ENCODE results near the gene MBD2. TPM values are rescaled to one million over a fixed set of nuclear protein-coding genes. Genes with fewer than 3 reads are reported as not detected.

Gene MBD2
- total and polyA plus RNA-seq, 7 donors = 16.0 to 44.7 (median 26.9) TPM

GRCh38 chr18:54192900-54193299 is 31.6 kb downstream of the MBD2 start:
- intact Hi-C loops (cut with DNase I) = no loop called here
- Histone ChIP-seq H3K4me3 (no peak overlapping the region), H3K9me3 (no peaks in the 10 kb centered on the region), H3K27ac (no peak overlapping the region), H3K27me3 (ENCODE audit: insufficient read depth in 3 of 3, low read length in 2 of 3) (no peaks in the 10 kb centered on the region), H3K36me3 (ENCODE audit: insufficient read depth in 1 of 2, low read depth in 1 of 2) (peaks cover 0 to 8% of the 10 kb centered on the region in 2 donors), H3K4me1 (no peaks in the 10 kb centered on the region)
- whole genome bisulfite sequencing, 3 donors = 92 to 96% (median 92%) methylated on average over 3 of the region's 3 CpGs
- TF ChIP-seq CTCF (IDR thresholded peaks at IDR 0.05) = no peak
- no peak for DNase-seq
- no peak for ATAC-seq

- H3K4me3 ChIP-seq = no peak overlapping the region
- H3K4me1 ChIP-seq = no peaks in the 10 kb centered on the region
- DNase-seq (no peak), ATAC-seq (no peak)
- H3K27ac ChIP-seq = no peak overlapping the region
- H3K36me3 ChIP-seq (ENCODE audit: insufficient read depth in 1 of 2, low read depth in 1 of 2) = peaks cover 0 to 13% of the 10 kb centered on the region in 2 donors
- 88 to 97% (median 92%) methylated on average over 4 of the region's 4 CpGs for WGBS, 3 donors
- H3K9me3 ChIP-seq = no peaks in the 10 kb centered on the region
- intact Hi-C loops (cut with DNase I) = no loop called here
- no peak for TF ChIP-seq CTCF (IDR thresholded peaks at IDR 0.05)
- no peaks in the 10 kb centered on the region for H3K27me3 ChIP-seq (ENCODE audit: insufficient read depth in 3 of 3, low read length in 2 of 3)
These were observed 32.1 kb downstream of the MBD2 start for GRCh38 chr18:54192415-54192814.

- intact Hi-C loops (cut with DNase I) = no loop called here
- H3K27ac ChIP-seq = no peak overlapping the region
- H3K4me1 ChIP-seq = no peaks in the 10 kb centered on the region
- H3K9me3 ChIP-seq = no peaks in the 10 kb centered on the region
- DNase-seq = no peak
- ATAC-seq = no peak
- no peak overlapping the region for H3K4me3 ChIP-seq
- peaks cover 0 to 22% of the 10 kb centered on the region in 2 donors for H3K36me3 ChIP-seq (ENCODE audit: insufficient read depth in 1 of 2, low read depth in 1 of 2)
- H3K27me3 ChIP-seq (ENCODE audit: insufficient read depth in 3 of 3, low read length in 2 of 3) = no peaks in the 10 kb centered on the region
- no peak for TF ChIP-seq CTCF (IDR thresholded peaks at IDR 0.05)
These were observed 33.1 kb downstream of the MBD2 start for GRCh38 chr18:54191352-54191751.

- intact Hi-C loops (cut with DNase I) = no loop called here
- H3K27me3 ChIP-seq (ENCODE audit: insufficient read depth in 3 of 3, low read length in 2 of 3) = no peaks in the 10 kb centered on the region
These were observed 37.1 kb downstream of the MBD2 start for GRCh38 chr18:54187372-54187771.

More at GRCh38 chr18:54187372-54187771, 37.1 kb downstream of the MBD2 start:
- no peak overlapping the region for H3K27ac ChIP-seq
- H3K4me1 ChIP-seq = no peaks in the 10 kb centered on the region
- 97 to 98% (median 98%) methylated on average over 3 of the region's 3 CpGs for WGBS, 3 donors
- DNase-seq (no peak), ATAC-seq (no peak)
- no peak overlapping the region for H3K4me3 ChIP-seq
- peaks cover 0 to 34% of the 10 kb centered on the region in 2 donors for H3K36me3 ChIP-seq (ENCODE audit: insufficient read depth in 1 of 2, low read depth in 1 of 2)
- no peaks in the 10 kb centered on the region for H3K9me3 ChIP-seq
- TF ChIP-seq CTCF (IDR thresholded peaks at IDR 0.05) = no peak

All from psoas muscle (tissue), 8 donors.